Activated CD4-positive, alpha-beta T cell treated with anti-CD3 and anti-CD28 coated beads for 36 hours (primary cell): Measurements from ENCODE around the gene ENO2. TPM values are rescaled to one million over a fixed set of nuclear protein-coding genes. Genes with fewer than 3 reads are reported as not detected.

ENCODE experiments used
- ATAC-seq: fragments of 200-7000 bp; cut with Tn5 transposase; one replicate; pipeline ENCODE4 v1.10.0; 2021; ENCODE audit warnings: mild to moderate bottlenecking, moderate library complexity
- CTCF ChIA-PET: fragments of 350-600 bp; sonication (Branson Sonifier 250); formaldehyde crosslinking; loops from one replicate; lab custom pipeline; 2021; ENCODE audit warnings: antibody characterized with exemption; lab: Charles Lee
- POLR2A ChIA-PET: fragments of 350-600 bp; sonication (Branson Sonifier 250); formaldehyde crosslinking; loops from one replicate; lab custom pipeline; 2021; ENCODE audit warnings: antibody characterized with exemption, inconsistent platforms; lab: Charles Lee
- DNase-seq: peaks from one replicate; pipeline ENCODE4 v3.0.0-alpha.2; 2020
- H3K27ac Mint-ChIP-seq: one replicate; pipeline ENCODE4 v1.8.0; 2021; ENCODE audit warnings: mixed read lengths
- H3K27me3 Mint-ChIP-seq: one replicate; pipeline ENCODE4 v1.8.0; 2021; ENCODE audit warnings: mixed read lengths
- H3K36me3 Mint-ChIP-seq: one replicate; pipeline ENCODE4 v1.8.0; 2021; ENCODE audit warnings: low read depth, mixed read lengths
- H3K4me1 Mint-ChIP-seq: one replicate; pipeline ENCODE4 v1.8.0; 2021; ENCODE audit warnings: mixed read lengths
- H3K4me3 Mint-ChIP-seq: one replicate; pipeline ENCODE4 v1.8.0; 2021; ENCODE audit warnings: mild to moderate bottlenecking, moderate library complexity, mixed read lengths
- H3K9me3 Mint-ChIP-seq: one replicate; pipeline ENCODE4 v1.8.0; 2021; ENCODE audit warnings: low read depth, mixed read lengths
- intact Hi-C, 2 experiments: fragments of 100-400 bp; cut with DNase I in 1 of 2; cut with micrococcal nuclease in 1 of 2; formaldehyde crosslinking; loops; one replicate each; pipeline versions ENCODE4 v1.14.2 to v1.15.1; 2022 to 2024; cut with DNase I, micrococcal nuclease
- total RNA-seq, 2 experiments: library from RNA; stranded (reverse); gene quantifications; one replicate each; pipeline ENCODE4 v1.2.3, GENCODE V29; 2021

ENO2 gene
- total RNA-seq, 2 experiments from 2014 or later = 301 to 317 TPM

GRCh38 chr12:6941267-6941666 lies 26.9 kb downstream of the ENO2 start:
- POLR2A ChIA-PET = no interaction called here
- peaks cover 25% of the 10 kb centered on the region for H3K36me3 Mint-ChIP-seq
- H3K9me3 Mint-ChIP-seq = no peaks in the 10 kb centered on the region
- CTCF ChIA-PET = interaction anchor here (0.5 to 2.2 kb wide), 2 partner anchors 20 to 24 kb away, joined by 3 to 4 read pairs; no protein-coding TSS in a partner anchor
- H3K27me3 Mint-ChIP-seq = no peaks in the 10 kb centered on the region
- DNase-seq (no peak), ATAC-seq (no peak)
- intact Hi-C loops = loop anchor here in 1 of 2 experiments (5.0 kb wide), 1 partner anchor 334 kb away; the partner anchor contains the start of gene CHD4
- peaks cover 40% of the 10 kb centered on the region for H3K4me1 Mint-ChIP-seq
- no peak overlapping the region for H3K4me3 Mint-ChIP-seq
- no peak overlapping the region for H3K27ac Mint-ChIP-seq

- Mint-ChIP-seq H3K9me3 (no peaks in the 10 kb centered on the region), H3K27me3 (no peaks in the 10 kb centered on the region), H3K4me1 (peaks cover 38% of the 10 kb centered on the region), H3K36me3 (peaks cover 22% of the 10 kb centered on the region), H3K27ac (no peak overlapping the region), H3K4me3 (no peak overlapping the region)
- DNase-seq (no peak), ATAC-seq (no peak)
- CTCF ChIA-PET = no interaction called here
- POLR2A ChIA-PET = no interaction called here
- intact Hi-C loops = loop anchor here in 1 of 2 experiments (5.0 kb wide), 1 partner anchor 334 kb away; the partner anchor contains the start of gene CHD4
Observed at GRCh38 chr12:6941782-6942181, 27.4 kb downstream of the ENO2 start.

GRCh38 chr12:6942331-6942665 lies 27.9 kb downstream of the ENO2 start:
- POLR2A ChIA-PET = interaction anchor here (3.3 kb wide), 1 partner anchor 166 kb away, joined by 34 read pairs; the partner anchor contains the start of gene C1RL
- intact Hi-C loops = loop anchor here in 1 of 2 experiments (5.0 kb wide), 1 partner anchor 335 kb away; the partner anchor contains the start of gene CHD4
- Mint-ChIP-seq H3K9me3 (no peaks in the 10 kb centered on the region), H3K27me3 (no peaks in the 10 kb centered on the region), H3K4me3 (no peak overlapping the region), H3K36me3 (peaks cover 23% of the 10 kb centered on the region), H3K27ac (peak overlapping the region; percentile 97), H3K4me1 (peaks cover 42% of the 10 kb centered on the region)
- ATAC-seq (no peak), DNase-seq (no peak)
- CTCF ChIA-PET = interaction anchor here (0.9 to 11.3 kb wide), 3 partner anchors 10 to 20 kb away, joined by 4 to 237 read pairs (median 18); no protein-coding TSS in a partner anchor

- no peaks in the 10 kb centered on the region for H3K27me3 Mint-ChIP-seq
- intact Hi-C loops = loop anchor here (1.0 to 5.0 kb wide), 2 partner anchors 75 to 336 kb away; partner anchors contain the start of genes CHD4 (in 1 of the 2) and LPCAT3 (in 1 of the 2)
- no peaks in the 10 kb centered on the region for H3K9me3 Mint-ChIP-seq
- POLR2A ChIA-PET = interaction anchor here (0.6 to 5.3 kb wide), 37 partner anchors 9 to 875 kb away, joined by 3 to 142 read pairs (median 5); partner anchors contain the start of genes ATN1, C1RL, CDCA3 and COPS7A
- peak; percentile 88 for DNase-seq
- H3K4me1 Mint-ChIP-seq = peaks cover 50% of the 10 kb centered on the region
- ATAC-seq = peak; percentile 57
- H3K4me3 Mint-ChIP-seq = peak overlapping the region; percentile 81
- H3K36me3 Mint-ChIP-seq = peaks cover 23% of the 10 kb centered on the region
- CTCF ChIA-PET = interaction anchor here (0.8 to 11.3 kb wide), 9 partner anchors 18 to 379 kb away, joined by 3 to 237 read pairs (median 9); partner anchors contain the start of genes C1RL, LPCAT3 and SPSB2
- H3K27ac Mint-ChIP-seq = peak overlapping the region; percentile 97
Observed at GRCh38 chr12:6943389-6943721, 29.0 kb downstream of the ENO2 start.

GRCh38 chr12:6943722-6944380 lies 29.5 kb downstream of the ENO2 start, which contains the start of the genes C12orf57 and RNU7-1:
TSS of gene C12orf57 (plus strand) at chr12:6944022. CDS start at chr12:6944122, 100 bp downstream.
TSS of gene RNU7-1 (plus strand) at chr12:6943816.
- Mint-ChIP-seq H3K27me3 (no peaks in the 10 kb centered on the region), H3K36me3 (peaks cover 23% of the 10 kb centered on the region), H3K4me1 (peaks cover 55% of the 10 kb centered on the region), H3K27ac (peak within 1 kb of the TSS; percentile 97), H3K4me3 (peak within 1 kb of the TSS; percentile 81), H3K9me3 (no peaks in the 10 kb centered on the region)
- intact Hi-C loops = loop anchor here (1.0 to 5.0 kb wide), 12 partner anchors 17 to 337 kb away; partner anchors contain the start of genes C1R (in 2 of the 2), C1RL (in 2 of the 2), EMG1 (in 2 of the 2) and LPCAT3 (in 2 of the 2)
- CTCF ChIA-PET = interaction anchor here (0.6 to 11.3 kb wide), 13 partner anchors 12 to 891 kb away, joined by 3 to 237 read pairs (median 6); partner anchors contain the start of genes C1RL, LPCAT3 and SPSB2
- peak; percentile 64 for ATAC-seq
- POLR2A ChIA-PET = interaction anchor here (0.6 to 5.3 kb wide), 40 partner anchors 9 to 874 kb away, joined by 3 to 142 read pairs (median 5); partner anchors contain the start of genes ATN1, C1RL, CDCA3 and COPS7A
- peak; percentile 90 for DNase-seq

- CTCF ChIA-PET = interaction anchor here (0.6 to 11.3 kb wide), 20 partner anchors 9 to 890 kb away, joined by 3 to 237 read pairs (median 4); partner anchors contain the start of genes C1RL, CD4, LPCAT3 and SPSB2
- POLR2A ChIA-PET = interaction anchor here (0.7 to 5.3 kb wide), 33 partner anchors 8 to 410 kb away, joined by 3 to 142 read pairs (median 6); partner anchors contain the start of genes ATN1, C1RL, CDCA3 and COPS7A
- peaks cover 59% of the 10 kb centered on the region for H3K4me1 Mint-ChIP-seq
- DNase-seq (peak; percentile 94), ATAC-seq (peak; percentile 54)
- H3K27ac Mint-ChIP-seq = peak overlapping the region; percentile 97
- H3K27me3 Mint-ChIP-seq = no peaks in the 10 kb centered on the region
- H3K4me3 Mint-ChIP-seq = peak overlapping the region; percentile 81
- peaks cover 19% of the 10 kb centered on the region for H3K36me3 Mint-ChIP-seq
- intact Hi-C loops = loop anchor here (1.0 to 5.0 kb wide), 12 partner anchors 17 to 337 kb away; partner anchors contain the start of genes C1R (in 2 of the 2), C1RL (in 2 of the 2), EMG1 (in 2 of the 2) and PHB2 (in 2 of the 2)
- no peaks in the 10 kb centered on the region for H3K9me3 Mint-ChIP-seq
Observed at GRCh38 chr12:6944381-6945186, 30.2 kb downstream of the ENO2 start.

- Mint-ChIP-seq H3K4me1 (peaks cover 67% of the 10 kb centered on the region), H3K9me3 (no peaks in the 10 kb centered on the region), H3K4me3 (peak overlapping the region; percentile 81), H3K36me3 (peaks cover 18% of the 10 kb centered on the region), H3K27ac (peak overlapping the region; percentile 97), H3K27me3 (no peaks in the 10 kb centered on the region)
- peak; percentile 38 for DNase-seq
- ATAC-seq = no peak
- ChIA-PET POLR2A (interaction anchor here (1.2 to 5.3 kb wide), 8 partner anchors 9 to 411 kb away, joined by 4 to 142 read pairs (median 22); partner anchors contain the start of genes ATN1, C1RL, CDCA3 and GAPDH), CTCF (interaction anchor here (1.0 to 11.3 kb wide), 14 partner anchors 8 to 170 kb away, joined by 3 to 237 read pairs (median 5); partner anchors contain the start of genes C1R, C1RL and CD4)
- intact Hi-C loops = loop anchor here in 1 of 2 experiments (2.0 kb wide), 2 partner anchors 21 to 163 kb away; partner anchors contain the start of gene C1RL
Observed at GRCh38 chr12:6945613-6946012, 31.2 kb downstream of the ENO2 start.

- peaks cover 16% of the 10 kb centered on the region for H3K36me3 Mint-ChIP-seq
- CTCF ChIA-PET = interaction anchor here (0.6 to 11.3 kb wide), 15 partner anchors 9 to 184 kb away, joined by 3 to 237 read pairs (median 5); partner anchors contain the start of genes C1R, C1RL, C1S and CLSTN3
- no peaks in the 10 kb centered on the region for H3K9me3 Mint-ChIP-seq
- H3K27ac Mint-ChIP-seq = peak overlapping the region; percentile 97
- ATAC-seq (peak; percentile 28), DNase-seq (peak; percentile 84)
- POLR2A ChIA-PET = interaction anchor here (0.8 to 5.3 kb wide), 5 partner anchors 10 to 94 kb away, joined by 3 to 142 read pairs (median 5); partner anchors contain the start of gene ATN1
- peak overlapping the region; percentile 81 for H3K4me3 Mint-ChIP-seq
- peaks cover 71% of the 10 kb centered on the region for H3K4me1 Mint-ChIP-seq
- H3K27me3 Mint-ChIP-seq = no peaks in the 10 kb centered on the region
- intact Hi-C loops = no loop called here
Observed at GRCh38 chr12:6946033-6946919, 31.9 kb downstream of the ENO2 start.

- no peak for DNase-seq
- no peaks in the 10 kb centered on the region for H3K9me3 Mint-ChIP-seq
- POLR2A ChIA-PET = interaction anchor here (0.6 to 5.3 kb wide), 3 partner anchors 12 to 899 kb away, joined by 3 to 142 read pairs (median 5); no protein-coding TSS in a partner anchor
- H3K4me1 Mint-ChIP-seq = peaks cover 71% of the 10 kb centered on the region
- peaks cover 21% of the 10 kb centered on the region for H3K36me3 Mint-ChIP-seq
- peak overlapping the region; percentile 97 for H3K27ac Mint-ChIP-seq
- intact Hi-C loops = no loop called here
- ATAC-seq = no peak
- CTCF ChIA-PET = interaction anchor here (0.6 to 11.3 kb wide), 13 partner anchors 9 to 199 kb away, joined by 3 to 237 read pairs (median 4); partner anchors contain the start of genes C1RL, C1S, CLSTN3 and SPSB2
- H3K4me3 Mint-ChIP-seq = peak overlapping the region; percentile 81
- H3K27me3 Mint-ChIP-seq = no peaks in the 10 kb centered on the region
Observed at GRCh38 chr12:6946920-6947374, 32.6 kb downstream of the ENO2 start.
